Pancreas (tissue), 10 donors: ENCODE measurements around the gene MEG3. TPM values are rescaled to one million over a fixed set of nuclear protein-coding genes. Genes with fewer than 3 reads are reported as not detected.
A peak's percentile ranks its signal among the peaks of the same experiment; 100 is the strongest.

Experiments used
- ATAC-seq, 4 donors: fragments of 200-7000 bp; cut with Tn5 transposase; one replicate each; pipeline versions ENCODE4 v1.8.0 to v1.9.1; 2020; ENCODE audit warnings: mild to moderate bottlenecking in 4 of 4, moderate library complexity in 4 of 4
- DNase-seq, 6 donors: peaks; one replicate each; pipeline ENCODE4 v3.0.0-alpha.2; 2020
- FAIRE-seq: peaks from 2 replicates; lab custom pipeline; 2012; peaks lifted over from hg19 to GRCh38; lab: Jason Lieb, UNC
- H3K27ac ChIP-seq, 4 donors: fragments of 200-600 bp; sonication (generic); 1 replicate in 3 of 4; 2 replicates in 1 of 4; pipeline versions ENCODE4 v1.5.0 to v1.8.0; 2020
- H3K27me3 ChIP-seq, 4 donors: fragments of 200-600 bp; one replicate each; pipeline ENCODE4 v1.8.0; 2021
- H3K36me3 ChIP-seq, 3 donors: fragments of 200-600 bp; sonication (generic) in 1 of 3; one replicate each; pipeline versions ENCODE4 v1.5.0 to v1.8.0; 2020 to 2021
- H3K4me1 ChIP-seq, 3 donors: fragments of 200-600 bp; one replicate each; pipeline ENCODE4 v1.8.0; 2021
- H3K4me3 ChIP-seq, 4 donors: fragments of 200-600 bp; sonication (generic) in 2 of 4; one replicate each; pipeline versions ENCODE4 v1.5.0 to v1.8.0; 2020 to 2021
- H3K9me3 ChIP-seq, 4 donors: fragments of 200-600 bp; one replicate each; pipeline ENCODE4 v1.8.0; 2021
- WGBS, 2 donors: extraction: QIAGEN DNeasy Blood & Tissue Kit; methylation state at CpG; one replicate each; pipeline ENCODE4 v1.1.7; 2013; 5-methylcytosine and 5-hydroxymethylcytosine counted together
- intact Hi-C, 3 donors: fragments of 100-400 bp; cut with DNase I; formaldehyde crosslinking; loops; one replicate each; pipeline versions ENCODE4 v1.11.1 to v1.14.2; 2022
- polyA plus RNA-seq, 2 donors: library from polyadenylated mRNA; stranded (reverse); fragments of 200-250 nt; gene quantifications; one replicate each; pipeline ENCODE4 v1.2.3, GENCODE V29; 2013
- total RNA-seq, 6 donors: library from RNA; stranded (reverse); fragmentation: NEBNext Ultra II Directional in 4 of 6; extraction: Animal tissue kit (Norgen Biotek cat#: 25700) in 4 of 6; gene quantifications; one replicate each; pipeline versions ENCODE4 v1.2.1 to v1.2.4, GENCODE V29; 2021 to 2023
- TF ChIP-seq, protein P1 (sequence below), 4 donors: fragments of 200-600 bp; sonication (generic) in 3 of 4; IDR thresholded peaks; one replicate each; pipeline versions ENCODE4 v1.5.0 to v1.8.0; 2021; ENCODE audit warnings: antibody characterized with exemption in 4 of 4
- donor health status: healthy with polysubstance abuse.
- donor health status: DM: no; HTN: no; CAD: no; lungs with moderate emphysema.
- donor health status: DM: no; HTN: no; CAD: no.
- donor health status: control.
- donor health status: control.
- donor health status: Bipolar disorder and iron deficiency.
- donor health status: DM: yes; HTN: yes; CAD: no.
- donor health status: DM: no; HTN: no; CAD: no.
- donor health status: DM: no; HTN: no; CAD: no.
- donor health status: DM: yes; HTN: yes; CAD: no.

The MEG3 gene
- total and polyA plus RNA-seq, 8 donors = 78.8 to 1,150 (median 332) TPM

DNA sequence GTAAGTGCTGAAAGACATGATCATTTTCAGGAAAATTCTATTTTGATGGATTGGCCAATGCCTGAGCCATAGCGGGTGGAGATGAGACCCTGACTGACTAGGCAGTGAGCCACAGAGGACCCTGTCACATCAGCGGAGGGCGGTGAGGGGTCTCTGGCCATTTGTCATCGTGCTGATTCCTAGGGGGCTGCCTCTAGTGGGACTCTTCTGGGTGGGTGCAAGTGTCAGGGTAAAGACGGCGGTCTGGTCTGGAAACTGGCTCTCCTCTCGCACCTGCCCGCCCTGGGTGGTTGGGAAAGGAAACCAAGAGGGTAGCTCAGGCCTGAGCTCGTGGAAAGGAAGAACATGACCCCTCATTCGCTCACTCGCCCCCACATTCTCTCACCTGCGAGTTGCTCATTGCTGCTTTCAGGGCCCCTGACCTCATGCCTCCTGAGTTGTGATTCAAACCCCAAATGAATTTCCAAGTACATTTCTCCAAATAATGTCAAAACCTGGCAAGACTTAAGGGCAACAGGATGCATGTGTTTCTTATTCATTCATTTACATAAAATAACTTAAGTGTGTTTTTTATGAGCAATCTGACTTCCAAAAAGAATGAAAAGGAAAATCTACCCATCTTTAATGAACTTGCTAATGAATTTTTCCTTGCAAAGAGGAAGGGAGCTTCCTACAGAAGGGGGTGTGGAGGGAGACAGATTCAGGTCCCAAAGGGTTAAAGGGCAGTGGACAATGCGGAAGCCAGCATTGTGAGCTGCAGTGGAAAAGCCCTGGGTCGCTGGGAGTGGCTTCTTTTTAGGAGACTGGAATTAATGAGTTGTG lies 12.8 kb downstream of the MEG3 start:
- H3K4me1 ChIP-seq = no peaks in the 10 kb centered on the region
- no peak for ATAC-seq
- intact Hi-C loops = no loop called here
- 75 to 83% methylated on average over 14 of the region's 14 CpGs for WGBS, 2 donors
- no peaks in the 10 kb centered on the region for H3K9me3 ChIP-seq
- H3K36me3 ChIP-seq = no peaks in the 10 kb centered on the region
- DNase-seq = peak in 1 of 6 donors; percentile 32
- no peak overlapping the region for H3K27ac ChIP-seq
- H3K4me3 ChIP-seq = no peak overlapping the region
- FAIRE-seq = no peak
- H3K27me3 ChIP-seq = no peaks in the 10 kb centered on the region
- TF ChIP-seq, protein P1, sequence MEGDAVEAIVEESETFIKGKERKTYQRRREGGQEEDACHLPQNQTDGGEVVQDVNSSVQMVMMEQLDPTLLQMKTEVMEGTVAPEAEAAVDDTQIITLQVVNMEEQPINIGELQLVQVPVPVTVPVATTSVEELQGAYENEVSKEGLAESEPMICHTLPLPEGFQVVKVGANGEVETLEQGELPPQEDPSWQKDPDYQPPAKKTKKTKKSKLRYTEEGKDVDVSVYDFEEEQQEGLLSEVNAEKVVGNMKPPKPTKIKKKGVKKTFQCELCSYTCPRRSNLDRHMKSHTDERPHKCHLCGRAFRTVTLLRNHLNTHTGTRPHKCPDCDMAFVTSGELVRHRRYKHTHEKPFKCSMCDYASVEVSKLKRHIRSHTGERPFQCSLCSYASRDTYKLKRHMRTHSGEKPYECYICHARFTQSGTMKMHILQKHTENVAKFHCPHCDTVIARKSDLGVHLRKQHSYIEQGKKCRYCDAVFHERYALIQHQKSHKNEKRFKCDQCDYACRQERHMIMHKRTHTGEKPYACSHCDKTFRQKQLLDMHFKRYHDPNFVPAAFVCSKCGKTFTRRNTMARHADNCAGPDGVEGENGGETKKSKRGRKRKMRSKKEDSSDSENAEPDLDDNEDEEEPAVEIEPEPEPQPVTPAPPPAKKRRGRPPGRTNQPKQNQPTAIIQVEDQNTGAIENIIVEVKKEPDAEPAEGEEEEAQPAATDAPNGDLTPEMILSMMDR (IDR thresholded peaks at IDR 0.05) = no peak

DNA sequence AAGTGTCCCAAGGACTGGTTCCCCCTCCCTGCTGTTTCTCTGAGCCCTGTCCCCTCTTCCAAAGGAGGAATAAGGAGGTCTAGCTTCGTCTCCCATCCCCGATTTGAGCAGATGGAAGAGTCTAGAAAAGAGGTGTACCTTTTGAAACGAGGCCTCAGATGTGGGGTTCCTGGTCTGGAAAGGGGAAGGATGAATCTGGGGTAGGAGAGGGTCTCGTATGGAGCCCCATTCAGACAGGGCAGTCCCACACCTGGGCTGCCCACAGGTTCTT lies 13.3 kb downstream of the MEG3 start:
- Histone ChIP-seq H3K27me3 (no peaks in the 10 kb centered on the region), H3K4me1 (no peaks in the 10 kb centered on the region), H3K4me3 (no peak overlapping the region), H3K27ac (no peak overlapping the region), H3K9me3 (no peaks in the 10 kb centered on the region), H3K36me3 (no peaks in the 10 kb centered on the region)
- peak in 2 of 6 donors; percentile 2 to 11 for DNase-seq
- no peak for ATAC-seq
- 68 to 79% methylated on average over 4 of the region's 4 CpGs for WGBS, 2 donors
- TF ChIP-seq, protein P1 (IDR thresholded peaks at IDR 0.05) = no peak
- intact Hi-C loops = no loop called here
- FAIRE-seq = no peak

DNA sequence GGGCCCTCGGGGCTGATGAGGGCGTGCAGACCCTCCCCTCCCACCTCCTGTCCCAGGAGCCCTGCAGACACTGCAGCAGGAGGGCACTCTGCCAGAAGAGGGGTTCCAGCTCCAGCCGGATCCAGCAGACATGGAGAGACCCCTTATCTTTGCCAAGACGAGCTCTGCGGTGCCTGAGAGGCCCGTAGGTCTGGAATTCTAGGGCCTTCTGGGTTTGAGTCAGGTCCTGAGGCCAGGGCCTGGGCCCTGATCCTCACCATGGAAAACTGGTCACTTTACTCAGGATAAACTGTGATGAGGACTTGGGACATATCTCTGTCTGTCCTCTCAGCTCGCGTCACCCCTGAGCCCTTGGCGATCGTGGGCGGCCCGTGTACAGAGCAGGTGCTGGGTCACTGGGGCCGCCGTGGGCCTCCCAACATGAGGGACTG lies 13.8 kb downstream of the MEG3 start:
- TF ChIP-seq, protein P1 (IDR thresholded peaks at IDR 0.05) = no peak
- intact Hi-C loops = no loop called here
- no peak overlapping the region for H3K4me3 ChIP-seq
- ATAC-seq (no peak), DNase-seq (peak in 2 of 6 donors; percentile 49 to 50), FAIRE-seq (no peak)
- H3K9me3 ChIP-seq = no peaks in the 10 kb centered on the region
- H3K4me1 ChIP-seq = no peaks in the 10 kb centered on the region
- no peak overlapping the region for H3K27ac ChIP-seq
- H3K36me3 ChIP-seq = no peaks in the 10 kb centered on the region
- H3K27me3 ChIP-seq = no peaks in the 10 kb centered on the region
- WGBS, 2 donors = 78 to 82% methylated on average over 14 of the region's 14 CpGs

DNA sequence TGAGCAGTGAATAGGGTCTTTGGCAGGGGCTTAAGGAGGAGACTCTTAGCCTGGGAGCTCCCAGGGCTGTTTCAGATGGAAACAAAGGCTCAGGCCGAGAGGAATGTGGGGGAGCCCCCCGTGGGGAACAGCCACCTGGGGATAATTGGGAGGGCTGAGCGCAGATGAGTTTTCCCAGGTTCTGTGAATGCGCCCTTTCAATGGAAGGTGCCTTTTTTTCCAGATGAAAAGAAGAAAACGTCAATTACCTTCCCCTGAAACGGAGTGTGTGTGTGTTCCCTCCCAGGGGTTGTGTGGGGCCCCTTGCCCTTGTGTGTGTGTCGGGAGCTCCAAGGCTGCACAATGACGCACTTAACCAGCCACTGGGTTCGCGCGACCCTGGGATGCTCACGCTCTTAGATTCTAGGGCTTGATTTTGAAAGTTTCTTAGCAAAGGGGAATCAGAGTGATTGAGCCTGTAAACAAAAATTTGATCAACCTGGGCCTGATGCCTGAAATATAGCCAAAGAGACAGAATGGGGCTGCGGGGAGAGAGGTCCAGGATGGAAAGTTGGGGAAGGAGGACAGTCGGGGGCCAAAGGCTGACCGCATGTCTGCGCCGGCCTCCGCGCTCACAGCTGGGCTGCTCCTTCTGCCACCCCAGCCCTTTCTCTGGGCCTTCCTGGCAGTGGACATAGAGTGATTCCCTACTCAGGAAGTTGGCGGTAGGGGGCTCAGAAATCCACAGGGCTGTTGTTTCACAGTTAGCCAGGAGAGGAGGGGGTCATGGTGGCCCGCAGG lies 14.6 kb downstream of the MEG3 start:
- intact Hi-C loops = no loop called here
- Histone ChIP-seq H3K9me3 (no peaks in the 10 kb centered on the region), H3K36me3 (no peaks in the 10 kb centered on the region), H3K4me3 (no peak overlapping the region), H3K27me3 (no peaks in the 10 kb centered on the region), H3K27ac (no peak overlapping the region), H3K4me1 (no peaks in the 10 kb centered on the region)
- TF ChIP-seq, protein P1 (IDR thresholded peaks at IDR 0.05) = no peak
- ATAC-seq (no peak), DNase-seq (peak in 1 of 6 donors; percentile 19), FAIRE-seq (no peak)
- 86% methylated on average over 21 of the region's 21 CpGs for WGBS, 2 donors
